Measurements from ENCODE around the gene DPYD.

The DPYD gene

DNA sequence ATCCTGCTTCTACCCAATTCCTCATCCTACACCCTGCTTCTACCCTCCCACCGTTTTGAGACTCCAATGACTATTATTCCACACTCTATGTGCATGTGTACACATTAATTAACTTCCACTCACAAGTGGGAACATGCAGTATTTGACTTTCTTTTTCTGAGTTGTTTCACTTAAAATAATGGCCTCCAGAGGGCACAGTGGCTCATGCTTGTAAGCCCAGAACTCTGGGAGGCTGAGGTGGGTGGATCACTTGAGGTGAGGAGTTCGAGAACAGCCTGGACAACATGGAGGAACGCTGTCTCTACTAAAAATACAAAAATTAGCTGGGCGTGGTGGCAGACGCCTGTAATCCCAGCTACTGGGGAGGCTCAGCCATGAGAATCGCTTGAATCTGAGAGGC, 734.5 kb downstream of the DPYD start:
- DNase-seq, result no peak

- DNase-seq, result no peak
Measured at GRCh38 chr1:97174039-97174704, 746.7 kb downstream of the DPYD start.

DNA sequence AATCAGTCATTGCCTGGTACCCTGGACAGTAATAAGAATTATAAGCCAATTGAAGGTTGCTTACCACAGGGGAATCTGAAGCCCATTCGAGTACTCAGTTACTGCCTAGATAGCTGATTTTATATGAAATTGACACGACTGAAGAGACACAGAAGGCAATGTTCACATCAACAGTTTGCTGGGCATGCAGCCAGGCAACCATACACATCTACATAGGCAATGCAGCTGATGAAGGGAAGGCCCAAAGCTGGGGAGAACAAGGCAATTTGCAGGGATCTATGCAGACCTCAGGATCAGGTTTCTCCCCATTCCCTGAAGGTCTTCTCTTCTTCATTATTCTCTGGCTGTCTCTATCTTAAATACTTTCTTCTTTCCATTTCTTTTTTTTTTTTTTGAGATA, 750.5 kb downstream of the DPYD start:
- no peak for DNase-seq

DNA sequence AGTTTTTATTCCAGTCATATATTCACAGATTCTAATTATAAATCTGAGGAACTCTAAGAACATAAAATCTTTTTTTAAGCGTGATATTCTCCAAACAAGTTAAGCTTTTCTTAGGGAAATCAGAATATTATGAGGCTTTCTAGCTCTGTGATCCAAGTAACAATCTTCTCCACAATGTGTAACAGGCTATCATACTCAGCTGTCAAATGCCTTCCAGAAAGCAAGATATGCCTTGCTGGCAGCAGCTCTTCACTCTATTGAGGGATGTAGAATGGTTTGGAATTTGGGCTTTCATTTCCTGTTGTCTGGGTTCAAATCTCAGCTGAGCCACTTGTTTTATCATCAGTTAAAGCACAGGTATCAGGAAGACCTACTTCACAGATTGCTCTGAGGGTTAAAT, 752.8 kb downstream of the DPYD start:
- DNase-seq, result no peak

GRCh38 chr1:97167246-97167645, 753.6 kb downstream of the DPYD start:
- no peak for DNase-seq

DNA sequence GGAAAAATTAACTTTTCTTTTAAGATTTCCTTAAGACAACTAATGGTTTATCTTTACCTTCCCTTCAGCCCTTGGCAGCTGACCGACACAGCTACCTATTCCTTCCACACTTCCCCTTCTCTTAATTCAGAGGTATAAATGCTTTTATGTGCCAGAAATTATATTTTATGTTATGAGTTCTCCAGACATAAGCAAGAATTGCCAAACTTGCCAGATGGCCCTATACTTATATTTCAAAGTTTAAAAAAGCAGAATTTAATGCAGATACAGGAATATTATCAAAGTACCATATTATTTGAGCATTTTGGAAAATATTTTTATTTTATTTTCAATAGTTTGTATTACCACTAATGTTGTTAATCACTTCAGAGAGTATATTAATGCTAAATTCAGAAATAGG, 754.2 kb downstream of the DPYD start:
- DNase-seq, result no peak

DNA sequence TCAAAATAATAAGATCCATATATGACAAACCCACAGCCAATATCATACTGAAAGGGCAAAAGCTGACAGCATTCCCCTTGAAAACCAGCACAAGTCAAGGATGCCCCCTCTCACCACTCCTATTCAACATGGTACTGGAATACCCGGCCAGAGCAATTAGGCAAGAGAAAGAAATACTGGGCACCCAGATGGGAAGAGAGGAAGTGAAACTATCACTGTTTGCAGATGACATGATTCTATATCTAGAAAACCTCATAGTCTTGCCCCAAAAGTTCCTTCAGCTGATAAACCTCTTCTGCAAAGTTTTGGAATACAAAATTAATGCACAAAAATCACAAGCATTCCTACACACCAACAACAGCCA, 756.6 kb downstream of the DPYD start:
- DNase-seq, result no peak

GRCh38 chr1:97163591-97164275, 757.1 kb downstream of the DPYD start:
- no peak for DNase-seq

- no peak for DNase-seq
Measured at GRCh38 chr1:97160818-97161217, 760.0 kb downstream of the DPYD start.

GRCh38 chr1:97159342-97159741, 761.5 kb downstream of the DPYD start:
- no peak for DNase-seq

GRCh38 chr1:97158691-97159096, 762.1 kb downstream of the DPYD start:
- DNase-seq, result no peak

GRCh38 chr1:97157991-97158390, 762.8 kb downstream of the DPYD start:
- DNase-seq, result no peak

DNA sequence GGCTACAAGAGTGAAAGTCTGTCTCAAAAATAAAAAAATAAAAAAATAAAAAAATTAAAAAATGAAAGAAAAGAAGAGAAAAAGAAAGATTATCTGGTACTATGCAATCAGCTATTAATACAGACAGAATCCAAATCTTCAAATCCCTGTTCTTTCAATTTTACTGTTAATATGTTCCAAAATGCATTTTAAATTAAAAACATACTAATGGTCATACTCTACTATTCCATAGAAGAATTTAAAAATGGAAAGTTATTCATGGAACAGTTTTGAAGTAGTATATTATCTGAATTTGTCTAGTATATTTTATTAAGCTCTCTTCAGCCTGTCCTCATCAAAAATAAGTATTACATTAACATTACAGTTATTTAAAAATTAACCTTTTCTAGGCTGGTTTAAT, 769.2 kb downstream of the DPYD start:
- DNase-seq, result no peak

DNA sequence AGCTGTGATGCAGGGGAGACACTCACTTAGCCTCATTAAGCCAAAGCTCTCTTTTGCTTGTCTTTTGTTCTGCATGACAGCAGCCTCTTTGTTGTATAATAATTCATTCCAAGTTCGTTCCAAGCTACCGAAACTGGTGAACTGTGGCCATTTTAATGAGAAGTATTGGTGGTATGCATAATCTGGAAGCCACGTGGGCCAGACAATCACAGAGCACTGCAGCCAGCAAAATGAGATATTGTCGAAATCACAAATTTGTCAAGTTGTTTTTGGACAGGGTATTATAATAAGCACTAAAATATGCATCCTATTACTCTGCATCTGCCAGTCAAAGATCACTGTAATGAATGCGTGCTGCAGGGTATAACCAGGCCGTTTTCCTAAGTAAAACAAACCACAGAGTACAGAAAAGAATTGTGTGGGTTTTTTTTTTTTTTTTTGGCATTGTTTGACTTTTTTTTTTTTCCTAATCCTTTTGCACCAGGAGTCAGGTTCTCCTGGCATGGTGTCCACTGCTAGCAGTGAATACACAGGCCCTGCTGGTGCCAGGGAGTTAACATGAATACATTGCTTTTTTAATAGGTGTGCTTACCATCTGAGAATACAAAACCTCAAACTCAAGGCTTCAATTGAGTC, 775.4 kb downstream of the DPYD start:
- DNase-seq, result no peak

DNA sequence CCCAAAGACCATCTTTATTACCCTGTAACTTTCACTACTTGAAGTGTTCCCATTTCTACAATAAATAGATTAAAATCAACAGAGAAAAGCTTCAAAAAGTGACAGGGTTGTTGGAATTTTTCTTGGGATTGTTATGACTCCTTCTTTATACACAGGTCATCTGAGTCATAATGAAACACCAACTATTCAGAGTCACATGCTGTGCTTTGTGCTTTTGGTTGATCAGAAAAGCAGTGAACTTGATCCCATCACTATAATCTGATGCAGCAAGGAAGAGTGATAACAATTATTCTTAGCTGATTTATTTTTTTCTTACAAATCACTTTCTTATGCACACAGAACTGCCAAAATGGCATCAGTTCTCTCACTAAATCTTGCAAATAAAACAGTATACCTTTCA, 776.3 kb downstream of the DPYD start:
- DNase-seq, result no peak

- DNase-seq, result no peak
Measured at GRCh38 chr1:97143236-97143882, 777.5 kb downstream of the DPYD start.

- no peak for DNase-seq
Measured at GRCh38 chr1:97140611-97141010, 780.2 kb downstream of the DPYD start.

GRCh38 chr1:97139512-97139911, 781.3 kb downstream of the DPYD start:
- DNase-seq, result no peak

DNA sequence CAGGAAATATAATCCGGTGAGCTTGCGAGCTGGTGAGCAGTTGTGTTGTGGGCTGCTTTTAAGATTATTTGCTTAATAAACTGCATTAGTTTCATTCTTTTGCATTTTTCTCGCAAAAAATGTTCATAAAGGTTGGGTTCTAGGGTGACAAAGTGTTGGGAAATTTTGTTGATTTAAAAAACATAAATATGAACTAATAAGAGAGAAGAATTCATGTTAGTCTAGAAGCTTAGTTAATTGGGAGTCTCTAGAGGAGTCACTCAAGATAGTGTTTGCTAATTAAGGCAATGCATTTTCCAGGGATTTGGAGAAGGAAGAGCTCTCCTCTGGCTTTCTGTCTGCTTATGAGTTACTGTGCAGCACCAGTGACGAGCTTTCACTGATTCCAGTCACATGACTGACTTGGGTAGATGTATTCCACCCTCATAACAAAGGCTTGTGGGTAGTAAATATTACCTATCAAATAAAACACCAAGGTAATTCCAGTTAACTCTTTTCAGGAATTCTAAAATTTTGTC, 782.3 kb downstream of the DPYD start:
- no peak for DNase-seq

DNA sequence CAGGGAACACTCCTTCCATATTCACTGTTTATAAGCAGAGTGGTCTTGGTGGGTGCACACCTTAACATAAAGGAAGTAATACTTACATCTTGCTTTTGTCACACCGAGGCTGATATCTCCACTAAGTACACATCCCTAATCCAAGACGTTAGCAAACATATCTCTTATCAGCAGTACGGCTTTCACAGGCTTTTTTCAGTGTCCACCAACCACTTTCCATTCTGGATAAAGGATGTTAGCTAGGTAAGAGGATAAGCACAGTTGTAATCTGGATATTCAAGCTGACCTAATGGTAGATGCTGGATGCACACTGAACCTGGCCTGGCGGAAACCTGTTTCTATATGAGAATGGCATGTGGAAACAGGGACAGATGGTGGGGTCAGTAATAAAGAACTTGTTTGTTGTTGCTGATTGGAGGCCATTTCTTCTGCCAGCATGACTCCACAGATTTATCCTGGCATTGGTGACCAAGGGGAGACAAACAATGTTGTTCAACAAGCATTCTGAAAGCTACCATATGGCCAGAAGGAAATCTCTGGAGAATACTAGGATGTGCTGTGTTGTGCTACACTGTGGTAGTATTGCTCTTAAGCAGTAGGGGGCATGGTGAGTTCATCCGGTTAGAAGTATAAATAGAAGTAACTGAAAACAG, 782.8 kb downstream of the DPYD start:
- DNase-seq, result no peak

DNA sequence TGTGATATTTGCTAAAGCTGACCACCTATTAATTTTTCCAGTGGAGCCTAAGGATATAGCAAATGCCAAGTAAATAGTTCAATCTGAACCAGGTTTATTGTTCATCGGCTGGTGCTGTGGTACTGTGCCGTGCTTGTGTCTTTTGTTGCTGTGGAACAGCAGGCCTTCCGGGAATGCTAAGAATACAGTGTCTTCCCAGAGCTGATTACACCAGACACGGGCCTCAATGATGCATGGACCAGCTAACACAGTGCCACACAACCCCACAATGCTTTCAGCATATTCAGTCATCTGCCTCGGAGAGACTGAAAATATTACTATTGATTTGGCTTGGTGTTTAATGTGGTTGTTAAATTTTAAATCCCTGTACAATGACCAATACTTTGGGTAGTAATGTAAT, 783.8 kb downstream of the DPYD start:
- no peak for DNase-seq

DNA sequence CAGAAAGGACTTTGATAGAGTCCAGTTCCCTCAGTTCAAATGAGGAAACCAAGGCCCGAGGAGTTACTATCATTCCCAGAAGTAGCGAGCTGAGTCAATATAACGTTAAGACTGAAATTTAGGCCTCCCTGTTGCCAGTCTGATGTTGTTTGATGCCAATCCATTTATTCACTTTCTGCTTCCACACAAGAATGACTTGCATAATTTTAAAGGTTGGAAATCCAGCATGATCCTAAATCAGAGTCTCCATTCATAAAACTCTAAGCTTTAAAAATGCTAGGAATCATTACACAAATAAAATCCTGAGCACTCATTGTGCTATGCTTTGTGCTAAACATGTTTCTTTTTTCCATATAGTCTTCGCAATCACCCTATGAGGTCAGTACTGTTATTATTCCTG, 784.9 kb downstream of the DPYD start:
- no peak for DNase-seq

GRCh38 chr1:97128426-97128825, 792.4 kb downstream of the DPYD start:
- DNase-seq, result no peak
